PC-3 (cell line): Measurements from ENCODE around the gene SYNGR3.

ENCODE experiments used
- EZH2phosphoT487 ChIP-seq: fragments of 300-600 bp; sonication (generic); IDR thresholded peaks from 2 replicates; pipeline ENCODE4 v1.6.1; 2018; ENCODE audit warnings: mild to moderate bottlenecking, antibody characterized with exemption, low read length, borderline replicate concordance
- TF ChIP-seq, protein P1 (sequence below): fragments of 300-600 bp; sonication (generic); conservative IDR thresholded peaks from 2 replicates; pipeline ENCODE4 v1.5.1; 2017; ENCODE audit warnings: antibody characterized with exemption, low read depth, mild to moderate bottlenecking, low read length

- TF ChIP-seq, protein P1, sequence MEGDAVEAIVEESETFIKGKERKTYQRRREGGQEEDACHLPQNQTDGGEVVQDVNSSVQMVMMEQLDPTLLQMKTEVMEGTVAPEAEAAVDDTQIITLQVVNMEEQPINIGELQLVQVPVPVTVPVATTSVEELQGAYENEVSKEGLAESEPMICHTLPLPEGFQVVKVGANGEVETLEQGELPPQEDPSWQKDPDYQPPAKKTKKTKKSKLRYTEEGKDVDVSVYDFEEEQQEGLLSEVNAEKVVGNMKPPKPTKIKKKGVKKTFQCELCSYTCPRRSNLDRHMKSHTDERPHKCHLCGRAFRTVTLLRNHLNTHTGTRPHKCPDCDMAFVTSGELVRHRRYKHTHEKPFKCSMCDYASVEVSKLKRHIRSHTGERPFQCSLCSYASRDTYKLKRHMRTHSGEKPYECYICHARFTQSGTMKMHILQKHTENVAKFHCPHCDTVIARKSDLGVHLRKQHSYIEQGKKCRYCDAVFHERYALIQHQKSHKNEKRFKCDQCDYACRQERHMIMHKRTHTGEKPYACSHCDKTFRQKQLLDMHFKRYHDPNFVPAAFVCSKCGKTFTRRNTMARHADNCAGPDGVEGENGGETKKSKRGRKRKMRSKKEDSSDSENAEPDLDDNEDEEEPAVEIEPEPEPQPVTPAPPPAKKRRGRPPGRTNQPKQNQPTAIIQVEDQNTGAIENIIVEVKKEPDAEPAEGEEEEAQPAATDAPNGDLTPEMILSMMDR = no peak
- TF ChIP-seq EZH2phosphoT487 = no peak
These were observed 44.0 kb upstream of the SYNGR3 start for GRCh38 chr16:1945559-1946391.
